Stimulated activated CD8-positive, alpha-beta memory T cell treated with anti-CD3 and anti-CD28 coated beads, Interleukin-15, amount 100 ng/mL, for 4 hours (primary cell): ENCODE data around the gene CNOT6L.

ENCODE experiments used
- DNase-seq, 2 donors: peaks; one replicate each; pipeline ENCODE4 v3.0.0-alpha.2; 2020; ENCODE audit warnings: low read depth in 2 of 2

CNOT6L gene

GRCh38 chr4:77713884-77714283 is 105.3 kb downstream of the CNOT6L start:
- DNase-seq, result no peak

- no peak for DNase-seq
These were observed 106.5 kb downstream of the CNOT6L start for GRCh38 chr4:77712675-77713074.

GRCh38 chr4:77711469-77711868 is 107.7 kb downstream of the CNOT6L start:
- no peak for DNase-seq

GRCh38 chr4:77710684-77711083 is 108.5 kb downstream of the CNOT6L start:
- no peak for DNase-seq

GRCh38 chr4:77710059-77710458 is 109.1 kb downstream of the CNOT6L start:
- DNase-seq, result no peak

- no peak for DNase-seq
These were observed 112.5 kb downstream of the CNOT6L start for GRCh38 chr4:77706717-77707116.

- DNase-seq, result no peak
These were observed 115.5 kb downstream of the CNOT6L start for GRCh38 chr4:77703666-77704065.

GRCh38 chr4:77701121-77701520 is 118.0 kb downstream of the CNOT6L start:
- DNase-seq, result no peak

- DNase-seq, result no peak
These were observed 119.4 kb downstream of the CNOT6L start for GRCh38 chr4:77699731-77700210.

- no peak for DNase-seq
These were observed 121.1 kb downstream of the CNOT6L start for GRCh38 chr4:77697860-77698590.

GRCh38 chr4:77695774-77696173 is 123.4 kb downstream of the CNOT6L start:
- no peak for DNase-seq

GRCh38 chr4:77692847-77693432 is 126.2 kb downstream of the CNOT6L start:
- DNase-seq, result no peak

- DNase-seq, result no peak
These were observed 137.4 kb downstream of the CNOT6L start for GRCh38 chr4:77681792-77682191.

GRCh38 chr4:77676842-77677241 is 142.3 kb downstream of the CNOT6L start:
- DNase-seq, result no peak

- DNase-seq, result no peak
These were observed 148.1 kb downstream of the CNOT6L start for GRCh38 chr4:77671051-77671450.

GRCh38 chr4:77669946-77670590 is 149.1 kb downstream of the CNOT6L start:
- no peak for DNase-seq

GRCh38 chr4:77665381-77666069 is 153.6 kb downstream of the CNOT6L start:
- DNase-seq, result no peak
